ENCODE data around the gene CXCL12.

The CXCL12 gene

GRCh38 chr10:44358080-44358771 is 26.7 kb downstream of the CXCL12 start:
- no peak for DNase-seq

DNA sequence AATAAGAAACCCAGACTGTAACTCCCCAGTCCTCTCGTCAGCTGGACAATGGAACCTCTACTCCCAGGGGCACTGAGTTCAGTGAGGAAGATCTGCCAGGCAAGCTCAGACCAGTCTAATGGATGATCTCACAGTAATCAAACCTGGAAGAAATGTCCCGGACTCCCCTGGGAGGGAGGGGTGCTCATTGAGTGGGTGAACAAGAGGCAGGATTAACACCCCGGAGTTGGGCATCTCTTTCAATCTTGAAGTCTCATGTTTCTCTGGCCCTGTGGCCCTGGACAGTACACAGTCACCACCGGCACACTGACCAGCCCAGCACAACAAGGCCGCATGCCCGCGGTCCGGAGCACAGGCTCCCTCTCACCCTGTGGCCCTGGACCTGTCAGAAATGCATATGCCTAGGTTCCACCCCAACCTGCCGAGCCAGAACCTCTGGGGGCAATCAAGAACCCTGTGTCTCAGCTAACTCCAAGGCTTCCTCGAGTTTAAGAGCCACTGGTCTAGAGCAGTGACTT is 27.8 kb downstream of the CXCL12 start:
- no peak for DNase-seq

DNA sequence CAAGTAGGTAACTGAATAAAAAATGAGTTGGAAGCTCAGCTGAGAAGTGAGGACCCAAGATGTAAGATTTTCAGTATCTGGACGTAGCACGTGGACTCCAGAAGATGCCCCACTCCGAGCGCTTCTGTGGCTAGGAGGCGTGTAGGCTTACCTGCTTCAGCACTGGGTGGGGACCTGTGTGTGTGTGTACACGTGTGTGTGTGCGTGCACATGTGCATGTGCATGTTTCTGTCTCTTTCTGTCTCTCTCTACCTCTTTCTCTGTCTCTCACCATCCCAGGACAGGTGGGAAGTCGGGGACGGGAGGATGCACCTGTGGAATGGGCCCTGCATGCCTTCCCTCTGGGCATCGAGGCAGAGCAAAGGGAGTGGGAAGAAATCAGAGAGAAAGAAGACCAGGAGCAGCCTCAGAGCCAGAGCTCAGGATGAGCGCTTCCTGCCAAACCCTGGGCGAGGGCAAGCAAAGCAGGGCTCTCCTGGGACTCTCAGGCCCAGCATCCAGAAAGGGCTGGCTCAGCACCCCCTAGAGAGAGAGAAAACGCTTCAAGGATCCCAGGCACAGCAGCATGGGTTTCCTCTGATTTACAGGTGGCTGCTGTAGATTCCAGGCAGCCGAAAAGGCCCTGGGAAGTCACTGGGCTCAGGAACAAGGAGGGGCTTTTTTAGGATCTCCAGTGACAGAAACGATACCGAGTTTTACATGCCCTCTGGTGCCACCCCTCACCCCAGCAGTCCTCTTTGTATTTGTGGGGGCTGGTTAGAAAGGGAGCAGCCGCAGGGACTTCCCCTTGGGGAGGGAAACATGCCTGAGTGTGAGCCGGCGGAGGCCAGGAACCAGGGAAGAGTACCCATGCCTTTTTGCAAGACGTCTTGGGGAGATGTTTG is 28.5 kb downstream of the CXCL12 start:
- no peak for DNase-seq

- no peak for DNase-seq
Measured at GRCh38 chr10:44355630-44356029, 29.3 kb downstream of the CXCL12 start.

DNA sequence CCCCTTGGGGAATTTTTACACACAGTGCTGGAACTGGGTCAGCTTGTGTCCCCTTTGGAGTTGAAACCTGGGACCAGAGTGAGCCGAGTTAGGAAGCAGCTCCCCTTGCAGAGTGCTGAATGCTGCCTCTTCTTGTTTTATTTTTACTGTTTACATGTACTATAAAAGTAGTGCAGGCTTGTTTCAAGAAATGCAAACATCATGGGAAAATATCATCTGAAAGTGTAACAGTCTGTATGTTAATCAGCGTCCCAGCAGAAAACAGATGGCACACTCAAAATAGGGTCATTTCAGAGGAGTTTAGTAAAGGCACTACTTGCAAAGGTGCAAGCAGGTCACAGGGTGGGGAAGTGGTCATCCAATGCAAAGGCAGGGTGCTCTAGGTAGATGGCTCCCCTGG is 30.1 kb downstream of the CXCL12 start:
- no peak for DNase-seq

DNA sequence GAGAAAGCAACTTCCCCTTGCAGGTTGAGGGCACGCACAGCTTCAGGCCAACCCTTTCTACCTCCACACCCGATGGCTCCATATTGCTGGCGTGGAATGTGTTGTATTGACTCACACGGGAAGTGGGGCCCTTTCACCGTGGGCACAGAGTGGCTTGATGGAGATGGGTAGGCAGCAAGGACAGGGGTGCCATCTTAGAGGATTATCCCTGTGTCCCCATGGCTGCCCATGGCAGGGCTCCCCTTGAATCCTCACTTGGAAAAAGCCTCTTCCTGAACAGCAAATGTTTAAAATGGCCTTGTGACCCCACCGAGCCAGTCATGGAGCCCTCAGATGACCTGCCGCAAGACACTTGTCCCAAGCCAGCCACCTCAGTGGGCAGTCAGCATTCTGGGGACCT is 31.2 kb downstream of the CXCL12 start:
- no peak for DNase-seq

GRCh38 chr10:44353128-44353390 is 31.8 kb downstream of the CXCL12 start:
- no peak for DNase-seq

DNA sequence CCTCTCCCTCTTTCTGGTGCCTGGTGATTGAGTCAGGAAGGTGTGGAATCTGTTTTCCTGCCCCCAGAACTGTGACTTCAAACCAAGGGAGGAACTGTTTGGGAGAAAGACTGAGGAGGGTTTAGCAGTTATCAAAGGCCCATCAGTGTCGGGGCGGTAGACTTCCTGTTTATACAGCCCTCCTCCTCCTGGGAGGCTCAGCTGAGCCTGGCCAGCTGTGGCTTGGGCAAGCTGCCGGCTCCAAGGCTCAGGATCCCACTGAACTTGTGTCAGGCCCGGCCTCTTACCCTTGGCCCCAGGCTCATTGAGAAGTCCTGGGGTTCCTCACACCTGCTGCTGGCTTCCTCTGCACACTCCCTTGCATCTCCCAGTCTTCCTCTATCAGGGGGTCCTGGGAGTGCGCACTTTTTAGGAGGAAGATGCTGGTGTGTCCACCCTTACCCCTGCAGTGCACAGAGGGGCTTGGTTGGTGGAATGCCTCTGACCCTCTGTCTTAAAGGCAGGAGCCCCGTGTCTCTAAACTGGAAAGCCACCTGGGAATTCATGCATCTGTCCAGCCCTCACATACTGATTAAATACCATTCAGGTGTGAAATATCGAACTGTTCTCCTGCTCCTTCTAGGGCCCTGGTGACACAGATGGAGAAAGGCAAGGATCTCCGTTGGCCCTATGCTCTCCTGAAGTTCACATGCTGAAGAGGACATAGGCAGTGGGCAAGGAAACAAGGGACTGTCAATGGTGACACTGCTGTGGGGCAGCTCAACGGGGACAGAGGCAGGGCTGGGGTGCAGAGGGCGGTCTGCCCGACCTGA is 32.4 kb downstream of the CXCL12 start:
- no peak for DNase-seq

DNA sequence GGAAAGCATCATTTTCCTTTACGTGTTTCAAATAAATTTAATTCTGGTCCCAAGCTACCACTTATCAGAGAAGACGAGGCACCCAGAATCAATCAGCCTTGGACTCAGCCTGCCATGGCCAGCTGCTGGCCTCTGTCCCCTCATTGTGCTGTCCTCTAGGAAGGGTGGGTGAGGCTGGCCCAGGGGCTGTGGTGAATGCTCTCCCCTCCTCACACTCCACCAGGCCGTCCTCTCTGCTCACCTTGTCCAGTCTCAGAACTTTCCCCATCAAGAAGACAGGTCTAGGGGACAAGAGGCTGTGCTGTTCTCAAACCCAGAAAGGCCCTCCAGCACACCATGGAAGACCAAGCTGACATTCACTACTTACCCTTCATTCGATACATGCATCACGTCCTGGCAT is 36.4 kb downstream of the CXCL12 start:
- DNase-seq, result no peak

DNA sequence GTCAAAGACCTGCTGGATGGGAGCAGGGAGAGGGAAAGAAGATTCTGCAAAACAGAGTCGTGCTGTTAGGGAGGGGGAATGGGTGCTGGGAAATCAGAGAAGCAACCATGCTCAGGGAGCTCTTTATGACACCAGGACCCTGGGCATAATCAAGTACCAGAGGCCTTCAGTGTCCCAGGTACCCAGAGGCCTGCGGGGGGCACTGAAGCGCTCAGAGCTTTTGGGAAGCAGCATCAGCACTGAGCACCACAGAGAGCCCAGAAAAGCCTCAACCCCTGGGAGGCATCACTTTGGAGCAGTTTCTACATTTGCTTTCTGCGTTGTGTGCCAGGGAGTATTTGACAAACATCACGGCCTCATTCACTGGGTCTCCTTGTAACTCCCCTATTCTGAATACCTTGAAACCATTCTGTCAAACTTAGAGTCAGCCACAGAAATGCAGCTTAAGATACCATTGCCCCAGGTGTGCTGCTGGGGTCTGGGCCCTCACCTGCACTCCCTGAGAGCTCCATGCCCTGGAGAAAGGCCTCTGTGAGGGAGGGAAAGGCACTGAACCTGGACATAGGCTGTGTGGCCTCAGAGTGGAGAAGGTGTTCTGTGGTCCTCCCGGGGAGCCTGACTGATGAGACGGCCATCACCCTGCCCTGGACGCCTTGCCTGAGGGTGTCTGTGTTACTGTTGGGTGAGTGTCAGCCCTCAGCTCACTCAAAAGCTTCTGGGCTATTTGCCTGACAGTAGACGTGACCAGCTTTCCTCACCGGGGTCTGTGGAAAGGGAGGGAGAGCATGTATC is 37.1 kb downstream of the CXCL12 start:
- DNase-seq, result no peak

DNA sequence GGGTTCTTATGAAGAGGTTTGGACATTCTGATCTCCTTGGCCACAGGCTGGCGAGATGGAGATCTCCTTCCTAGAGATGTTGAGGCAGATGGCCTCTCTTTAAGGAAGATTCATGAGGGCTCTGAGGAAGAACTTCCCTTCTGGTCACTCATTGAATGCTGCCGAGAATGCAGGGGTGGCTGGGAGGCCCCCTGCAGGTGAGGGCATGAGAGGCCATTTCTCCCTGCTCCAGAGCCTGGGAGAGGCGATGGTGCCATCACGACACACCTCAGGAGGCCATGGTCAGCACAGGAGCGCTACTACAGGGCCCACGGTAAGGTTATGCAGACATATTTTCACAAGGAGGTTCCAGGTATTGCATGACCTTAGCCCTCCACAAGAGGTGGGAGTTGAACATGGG is 40.2 kb downstream of the CXCL12 start:
- DNase-seq, result no peak

GRCh38 chr10:44343843-44344242 is 41.1 kb downstream of the CXCL12 start:
- no peak for DNase-seq

GRCh38 chr10:44341886-44342285 is 43.0 kb downstream of the CXCL12 start:
- DNase-seq, result no peak

DNA sequence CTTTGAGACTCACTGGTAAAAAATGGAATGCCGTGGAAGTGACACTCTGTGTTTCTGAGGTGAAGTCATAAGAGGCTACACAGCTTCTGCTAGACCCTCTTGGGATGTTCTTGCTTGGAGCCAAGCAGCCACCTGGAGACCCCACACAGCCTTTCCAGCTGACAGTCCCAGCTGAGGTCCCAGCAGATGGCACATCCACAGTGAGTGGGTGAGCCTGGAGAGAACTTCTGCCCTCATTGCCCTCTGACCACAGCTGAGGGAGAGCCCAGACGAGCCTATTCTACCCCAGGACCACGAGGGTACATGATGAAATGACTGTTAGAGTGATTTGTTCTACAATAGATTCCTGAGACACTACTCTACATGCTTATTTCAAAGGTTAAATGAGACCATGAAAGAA is 44.3 kb downstream of the CXCL12 start:
- no peak for DNase-seq

- no peak for DNase-seq
Measured at GRCh38 chr10:44339218-44339617, 45.7 kb downstream of the CXCL12 start.

- no peak for DNase-seq
Measured at GRCh38 chr10:44337081-44337480, 47.8 kb downstream of the CXCL12 start.

- DNase-seq, result no peak
Measured at GRCh38 chr10:44335330-44336021, 49.4 kb downstream of the CXCL12 start.

DNA sequence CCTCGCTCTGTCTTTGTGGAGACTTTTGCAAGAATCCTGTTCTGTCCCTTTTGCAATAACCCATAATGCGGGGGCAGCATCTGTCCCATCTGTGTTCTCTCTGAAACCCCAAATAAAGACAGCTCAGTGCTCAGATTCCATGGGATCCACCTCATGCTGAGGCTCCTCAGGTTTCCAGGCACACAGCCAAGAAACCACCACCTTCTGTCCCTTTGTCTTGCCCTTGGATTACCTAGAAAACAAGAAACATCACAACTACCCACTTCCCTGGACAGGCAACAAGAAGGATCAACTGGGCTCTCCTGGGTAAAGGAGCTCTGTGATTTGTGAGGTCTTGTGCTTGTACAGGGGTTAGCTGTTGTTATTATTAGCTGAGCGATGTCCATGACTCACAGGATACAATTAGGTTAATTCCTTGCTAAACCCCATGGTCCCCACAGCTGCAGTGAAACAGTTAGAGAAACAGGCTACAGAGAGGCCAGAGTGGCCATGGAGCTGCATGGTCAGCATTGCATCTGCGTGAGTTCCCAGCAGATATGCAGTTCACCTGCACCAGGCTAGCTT is 50.2 kb downstream of the CXCL12 start:
- no peak for DNase-seq

- DNase-seq, result no peak
Measured at GRCh38 chr10:44334091-44334490, 50.8 kb downstream of the CXCL12 start.

GRCh38 chr10:44333511-44333910 is 51.4 kb downstream of the CXCL12 start:
- no peak for DNase-seq

DNA sequence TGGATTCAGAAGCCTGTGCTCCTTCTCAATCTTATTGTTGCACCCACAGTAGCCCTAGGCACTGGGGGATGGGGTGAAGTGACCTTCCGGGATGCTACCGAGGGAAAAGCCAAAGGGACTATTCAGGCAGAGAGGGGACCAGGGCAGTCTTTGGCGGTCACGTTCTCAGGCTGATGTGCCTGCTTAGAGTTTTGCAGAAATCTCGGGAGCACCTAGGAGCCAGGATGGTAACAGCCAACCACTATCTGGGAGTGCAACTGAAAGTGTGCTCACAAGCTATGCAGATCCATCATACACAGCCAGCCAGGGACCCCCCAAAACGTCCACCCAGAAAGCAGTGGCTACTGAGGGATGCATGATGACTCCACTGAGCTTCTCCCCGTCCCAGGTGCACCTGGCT is 52.4 kb downstream of the CXCL12 start:
- no peak for DNase-seq

- DNase-seq, result no peak
Measured at GRCh38 chr10:44330431-44330830, 54.5 kb downstream of the CXCL12 start.
